ENCODE results near the gene MLXIP. TPM values are rescaled to one million over a fixed set of nuclear protein-coding genes. Genes with fewer than 3 reads are reported as not detected.

Gene MLXIP
- total RNA-seq, 1 donor from 2014 or later = 34.2 TPM

DNA sequence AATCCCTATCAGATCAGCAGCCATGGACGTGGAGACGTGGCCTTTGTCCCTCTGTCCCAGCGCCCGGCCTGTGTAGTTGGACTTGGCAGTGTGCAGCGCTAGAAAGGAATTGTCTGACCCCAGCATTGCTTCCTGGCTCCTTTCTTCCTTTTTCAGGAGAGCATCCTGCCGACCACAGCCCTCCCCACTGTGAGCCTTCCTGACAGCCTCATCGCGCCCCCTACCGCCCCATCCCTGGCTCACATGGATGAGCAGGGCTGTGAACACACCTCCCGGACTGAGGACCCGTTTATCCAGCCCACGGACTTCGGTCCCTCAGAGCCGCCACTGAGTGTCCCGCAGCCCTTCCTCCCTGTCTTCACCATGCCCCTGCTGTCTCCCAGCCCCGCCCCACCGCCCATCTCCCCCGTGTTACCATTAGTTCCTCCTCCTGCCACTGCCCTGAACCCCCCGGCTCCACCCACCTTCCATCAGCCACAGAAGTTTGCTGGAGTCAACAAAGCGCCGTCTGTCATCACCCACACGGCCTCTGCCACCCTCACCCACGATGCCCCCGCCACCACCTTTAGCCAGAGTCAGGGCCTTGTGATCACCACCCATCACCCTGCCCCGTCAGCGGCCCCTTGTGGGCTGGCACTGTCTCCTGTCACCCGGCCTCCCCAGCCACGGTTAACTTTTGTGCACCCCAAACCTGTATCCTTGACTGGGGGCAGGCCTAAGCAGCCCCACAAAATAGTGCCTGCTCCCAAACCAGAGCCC, 54.8 kb downstream of the MLXIP start:
- Histone ChIP-seq H3K27me3 (ENCODE audit: control insufficient read depth, insufficient read depth, low read length) (no peaks in the 10 kb centered on the region), H3K4me3 (ENCODE audit: low read depth, low read length) (no peak overlapping the region), H3K36me3 (ENCODE audit: control insufficient read depth, insufficient read depth, low read length) (peaks cover 12% of the 10 kb centered on the region)
- no peak for DNase-seq (ENCODE audit: low read depth)
- TF ChIP-seq, protein P1, sequence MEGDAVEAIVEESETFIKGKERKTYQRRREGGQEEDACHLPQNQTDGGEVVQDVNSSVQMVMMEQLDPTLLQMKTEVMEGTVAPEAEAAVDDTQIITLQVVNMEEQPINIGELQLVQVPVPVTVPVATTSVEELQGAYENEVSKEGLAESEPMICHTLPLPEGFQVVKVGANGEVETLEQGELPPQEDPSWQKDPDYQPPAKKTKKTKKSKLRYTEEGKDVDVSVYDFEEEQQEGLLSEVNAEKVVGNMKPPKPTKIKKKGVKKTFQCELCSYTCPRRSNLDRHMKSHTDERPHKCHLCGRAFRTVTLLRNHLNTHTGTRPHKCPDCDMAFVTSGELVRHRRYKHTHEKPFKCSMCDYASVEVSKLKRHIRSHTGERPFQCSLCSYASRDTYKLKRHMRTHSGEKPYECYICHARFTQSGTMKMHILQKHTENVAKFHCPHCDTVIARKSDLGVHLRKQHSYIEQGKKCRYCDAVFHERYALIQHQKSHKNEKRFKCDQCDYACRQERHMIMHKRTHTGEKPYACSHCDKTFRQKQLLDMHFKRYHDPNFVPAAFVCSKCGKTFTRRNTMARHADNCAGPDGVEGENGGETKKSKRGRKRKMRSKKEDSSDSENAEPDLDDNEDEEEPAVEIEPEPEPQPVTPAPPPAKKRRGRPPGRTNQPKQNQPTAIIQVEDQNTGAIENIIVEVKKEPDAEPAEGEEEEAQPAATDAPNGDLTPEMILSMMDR (IDR thresholded peaks at IDR 0.05; ENCODE audit: insufficient read depth, low read length, poor library complexity, severe bottlenecking) = no peak

DNA sequence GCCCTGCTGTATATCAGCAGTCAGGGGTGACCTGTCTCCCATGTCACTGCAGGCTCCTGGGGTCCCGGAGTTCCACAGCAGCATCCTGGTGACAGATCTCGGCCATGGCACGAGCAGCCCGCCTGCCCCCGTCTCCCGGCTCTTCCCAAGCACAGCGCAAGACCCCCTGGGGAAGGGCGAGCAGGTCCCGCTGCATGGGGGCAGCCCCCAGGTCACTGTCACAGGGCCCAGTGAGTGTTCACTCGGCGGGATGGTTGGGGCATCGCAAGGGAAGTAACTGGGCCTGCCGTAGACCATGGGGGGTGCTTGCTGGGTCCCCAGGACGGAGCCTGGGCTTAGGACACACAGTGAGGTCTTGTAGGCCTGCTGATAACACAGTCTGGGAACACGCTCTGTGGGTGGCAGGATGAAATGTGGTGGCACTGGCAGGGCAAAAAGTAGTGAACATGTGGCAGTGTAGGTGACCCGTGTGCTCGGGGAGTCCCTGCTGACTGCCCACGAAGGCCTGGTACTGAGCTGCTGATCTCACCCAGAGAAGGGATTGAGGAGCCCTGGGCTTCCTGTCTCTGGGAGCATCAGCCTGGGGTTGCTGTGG, 57.0 kb downstream of the MLXIP start:
- H3K36me3 ChIP-seq (ENCODE audit: control insufficient read depth, insufficient read depth, low read length) = peaks cover 6% of the 10 kb centered on the region
- no peak for DNase-seq (ENCODE audit: low read depth)
- H3K27me3 ChIP-seq (ENCODE audit: control insufficient read depth, insufficient read depth, low read length) = no peaks in the 10 kb centered on the region
- H3K4me3 ChIP-seq (ENCODE audit: low read depth, low read length) = no peak overlapping the region
- TF ChIP-seq, protein P1 (IDR thresholded peaks at IDR 0.05; ENCODE audit: insufficient read depth, low read length, poor library complexity, severe bottlenecking) = no peak

DNA sequence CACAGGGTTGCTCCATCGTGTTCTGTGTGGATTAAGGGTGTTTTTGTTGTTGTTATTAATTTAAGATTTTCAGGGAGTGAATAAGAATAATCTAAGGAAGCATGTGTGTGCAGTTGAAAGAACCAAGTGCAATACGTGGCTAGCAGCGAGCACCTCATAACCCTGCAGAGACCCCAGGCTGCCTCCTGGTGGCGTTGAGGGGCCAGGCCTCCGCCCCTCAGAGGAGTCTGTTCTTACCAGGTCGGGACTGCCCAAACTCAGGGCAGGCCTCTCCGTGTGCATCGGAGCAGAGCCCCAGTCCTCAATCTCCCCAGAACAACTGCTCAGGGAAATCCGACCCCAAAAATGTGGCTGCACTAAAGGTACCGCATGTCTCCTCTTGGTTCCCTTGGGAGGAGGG, 58.7 kb downstream of the MLXIP start:
- Histone ChIP-seq H3K36me3 (ENCODE audit: control insufficient read depth, insufficient read depth, low read length) (peaks cover 10% of the 10 kb centered on the region), H3K4me3 (ENCODE audit: low read depth, low read length) (no peak overlapping the region), H3K27me3 (ENCODE audit: control insufficient read depth, insufficient read depth, low read length) (no peaks in the 10 kb centered on the region)
- no peak for DNase-seq (ENCODE audit: low read depth)
- TF ChIP-seq, protein P1 (IDR thresholded peaks at IDR 0.05; ENCODE audit: insufficient read depth, low read length, poor library complexity, severe bottlenecking) = peak; percentile 31

DNA sequence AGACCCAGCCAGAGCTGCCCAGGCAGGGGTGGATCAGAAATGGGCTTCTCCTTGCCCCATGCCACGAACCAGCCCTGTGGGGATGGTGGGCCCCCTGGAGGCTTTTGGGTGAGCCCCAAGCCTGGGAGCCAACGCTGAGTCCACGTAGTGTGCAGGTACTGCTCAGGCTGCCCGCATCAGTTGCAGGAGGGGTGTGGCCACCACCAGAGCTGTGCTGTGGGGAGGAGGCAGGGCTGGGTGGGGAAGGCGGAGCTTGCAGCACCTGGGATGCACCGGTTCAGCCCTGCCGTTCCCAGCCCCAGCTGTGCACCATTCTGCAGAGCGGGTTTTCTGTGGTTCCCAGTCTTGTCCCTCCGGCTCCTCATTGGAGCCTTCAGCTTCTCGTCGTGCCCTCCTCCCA, 59.1 kb downstream of the MLXIP start:
- Histone ChIP-seq H3K4me3 (ENCODE audit: low read depth, low read length) (no peak overlapping the region), H3K27me3 (ENCODE audit: control insufficient read depth, insufficient read depth, low read length) (no peaks in the 10 kb centered on the region), H3K36me3 (ENCODE audit: control insufficient read depth, insufficient read depth, low read length) (peaks cover 11% of the 10 kb centered on the region)
- TF ChIP-seq, protein P1 (IDR thresholded peaks at IDR 0.05; ENCODE audit: insufficient read depth, low read length, poor library complexity, severe bottlenecking) = no peak
- no peak for DNase-seq (ENCODE audit: low read depth)

DNA sequence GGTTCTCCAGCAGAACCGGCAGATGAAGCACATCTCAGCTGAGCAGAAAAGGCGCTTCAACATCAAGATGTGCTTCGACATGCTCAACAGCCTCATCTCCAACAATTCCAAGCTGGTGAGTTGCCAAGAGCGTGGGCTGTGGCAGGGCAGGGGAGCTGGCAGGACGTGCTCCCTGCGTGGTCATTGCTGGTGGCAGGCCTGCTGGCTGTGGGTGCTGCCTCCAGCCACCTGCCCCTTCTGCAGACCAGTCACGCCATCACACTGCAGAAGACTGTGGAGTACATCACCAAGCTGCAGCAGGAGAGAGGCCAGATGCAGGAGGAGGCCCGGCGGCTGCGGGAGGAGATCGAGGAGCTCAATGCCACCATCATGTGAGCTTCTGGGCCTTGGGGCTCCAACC, 59.6 kb downstream of the MLXIP start:
- Histone ChIP-seq H3K27me3 (ENCODE audit: control insufficient read depth, insufficient read depth, low read length) (no peaks in the 10 kb centered on the region), H3K36me3 (ENCODE audit: control insufficient read depth, insufficient read depth, low read length) (peaks cover 12% of the 10 kb centered on the region), H3K4me3 (ENCODE audit: low read depth, low read length) (no peak overlapping the region)
- TF ChIP-seq, protein P1 (IDR thresholded peaks at IDR 0.05; ENCODE audit: insufficient read depth, low read length, poor library complexity, severe bottlenecking) = no peak
- DNase-seq (ENCODE audit: low read depth) = no peak

Data from kidney epithelial cell (primary cell).